H9 (cell line): ENCODE results near the gene MED27. TPM values are rescaled to one million over a fixed set of nuclear protein-coding genes. Genes with fewer than 3 reads are reported as not detected.

ENCODE experiments used
- DNase-seq: peaks from one replicate; pipeline ENCODE4 v3.0.0-alpha.2; 2017
- H2AFZ ChIP-seq: one replicate; pipeline ENCODE4 v1.6.1; 2013; ENCODE audit warnings: mild to moderate bottlenecking, low read length, control low read depth, moderate library complexity
- H2AK5ac ChIP-seq: 2 replicates; pipeline ENCODE4 v1.6.1; 2013; ENCODE audit warnings: low read length, control low read depth, mixed read lengths; ENCODE audit not compliant: insufficient read length
- H2BK120ac ChIP-seq: one replicate; pipeline ENCODE4 v1.6.1; 2013; ENCODE audit warnings: low read depth, mild to moderate bottlenecking, low read length, control low read depth, inconsistent platforms; ENCODE audit not compliant: poor library complexity, severe bottlenecking
- H2BK12ac ChIP-seq: 2 replicates; pipeline ENCODE4 v1.6.1; 2013; ENCODE audit warnings: low read length, control low read depth, mixed read lengths, low read depth; ENCODE audit not compliant: insufficient read length
- H2BK15ac ChIP-seq: 2 replicates; pipeline ENCODE4 v1.6.1; 2013; ENCODE audit warnings: low read depth, low read length, control low read depth
- H2BK20ac ChIP-seq: one replicate; pipeline ENCODE4 v1.6.1; 2013; ENCODE audit warnings: low read depth, mild to moderate bottlenecking, low read length, control low read depth, inconsistent platforms; ENCODE audit not compliant: poor library complexity, severe bottlenecking
- H2BK5ac ChIP-seq: 2 replicates; pipeline ENCODE4 v1.6.1; 2013; ENCODE audit warnings: low read length, control low read depth, mixed read lengths; ENCODE audit not compliant: insufficient read length
- H3K14ac ChIP-seq: 2 replicates; pipeline ENCODE4 v1.6.1; 2013; ENCODE audit warnings: low read length, control low read depth; ENCODE audit not compliant: insufficient read depth
- H3K18ac ChIP-seq: 2 replicates; pipeline ENCODE4 v1.6.1; 2013; ENCODE audit warnings: low read depth, mild to moderate bottlenecking, mixed read lengths, low read length, control low read depth; ENCODE audit not compliant: insufficient read length
- H3K23ac ChIP-seq: 2 replicates; pipeline ENCODE4 v1.6.1; 2013; ENCODE audit warnings: low read length, control low read depth, mixed read lengths, low read depth; ENCODE audit not compliant: insufficient read length
- H3K23me2 ChIP-seq: 2 replicates; pipeline ENCODE4 v1.6.1; 2013; ENCODE audit warnings: low read depth, mild to moderate bottlenecking, mixed read lengths, low read length, control low read depth; ENCODE audit not compliant: insufficient read length, poor library complexity, severe bottlenecking
- H3K27ac ChIP-seq: 2 replicates; pipeline ENCODE4 v1.5.1; 2013; ENCODE audit warnings: low read length, control low read depth, mixed read lengths, low read depth; ENCODE audit not compliant: insufficient read length
- H3K27me3 ChIP-seq: 2 replicates; pipeline ENCODE4 v1.6.1; 2013; ENCODE audit warnings: low read length, control low read depth, inconsistent platforms; ENCODE audit not compliant: insufficient read depth
- H3K4ac ChIP-seq: 2 replicates; pipeline ENCODE4 v1.6.1; 2013; ENCODE audit warnings: low read depth, mild to moderate bottlenecking, control low read depth, inconsistent platforms, low read length, moderate library complexity
- H3K4me1 ChIP-seq: 2 replicates; pipeline ENCODE4 v1.6.1; 2013; ENCODE audit warnings: low read length, control low read depth, inconsistent platforms; ENCODE audit not compliant: insufficient read depth
- H3K4me2 ChIP-seq: 2 replicates; pipeline ENCODE4 v1.6.1; 2013; ENCODE audit warnings: low read length, control low read depth, mixed read lengths; ENCODE audit not compliant: insufficient read length, insufficient read depth
- H3K56ac ChIP-seq: 2 replicates; pipeline ENCODE4 v1.6.1; 2013; ENCODE audit warnings: low read depth, mild to moderate bottlenecking, mixed read lengths, low read length, control low read depth; ENCODE audit not compliant: insufficient read length
- H3K79me1 ChIP-seq: 2 replicates; pipeline ENCODE4 v1.6.1; 2013; ENCODE audit warnings: low read depth, mild to moderate bottlenecking, moderate library complexity, low read length, control low read depth, inconsistent platforms; ENCODE audit not compliant: insufficient read depth, poor library complexity, severe bottlenecking
- H3K79me2 ChIP-seq: 2 replicates; pipeline ENCODE4 v1.6.1; 2013; ENCODE audit warnings: low read length, control low read depth, inconsistent platforms; ENCODE audit not compliant: insufficient read depth
- H3K9ac ChIP-seq: 2 replicates; pipeline ENCODE4 v1.6.1; 2013; ENCODE audit warnings: low read length, control low read depth, mixed read lengths; ENCODE audit not compliant: insufficient read length; ENCODE audit errors: extremely low read depth
- H3K9me3 ChIP-seq: one replicate; pipeline ENCODE4 v1.6.1; 2013; ENCODE audit warnings: low read depth, low read length, inconsistent platforms; ENCODE audit not compliant: control insufficient read depth
- H3T11ph ChIP-seq: one replicate; pipeline ENCODE4 v1.6.1; 2013; ENCODE audit warnings: mild to moderate bottlenecking, low read length, control low read depth, inconsistent platforms
- H4K20me1 ChIP-seq: one replicate; pipeline ENCODE4 v1.6.1; 2013; ENCODE audit not compliant: control insufficient read depth, insufficient read length, insufficient read depth
- H4K5ac ChIP-seq: 2 replicates; pipeline ENCODE4 v1.6.1; 2013; ENCODE audit warnings: low read depth, mild to moderate bottlenecking, mixed read lengths, low read length, control low read depth; ENCODE audit not compliant: insufficient read length
- H4K8ac ChIP-seq: replicated peaks from 2 replicates; pipeline ENCODE4 v1.6.1; 2013; ENCODE audit warnings: low read length, control low read depth, mixed read lengths, low read depth; ENCODE audit not compliant: insufficient read length
- H4K91ac ChIP-seq: 2 replicates; pipeline ENCODE4 v1.6.1; 2013; ENCODE audit warnings: low read depth, mild to moderate bottlenecking, moderate library complexity, mixed read lengths, low read length, control low read depth; ENCODE audit not compliant: insufficient read length
- H3K27ac Mint-ChIP-seq, 3 experiments: 2 replicates in 2 of 3; 3 replicates in 1 of 3; pipeline ENCODE4 v1.8.0; 2020 to 2021; ENCODE audit warnings: mixed read lengths in 3 of 3, mild to moderate bottlenecking in 1 of 3, moderate library complexity in 1 of 3
- H3K27me3 Mint-ChIP-seq: 2 replicates; pipeline ENCODE4 v1.8.0; 2021; ENCODE audit warnings: low read depth, mild to moderate bottlenecking, moderate library complexity, mixed read lengths
- H3K36me3 Mint-ChIP-seq, 3 experiments: 2 replicates in 2 of 3; 3 replicates in 1 of 3; pipeline ENCODE4 v1.8.0; 2020 to 2021; ENCODE audit warnings: low read depth in 3 of 3, mixed read lengths in 3 of 3; ENCODE audit not compliant: insufficient read depth in 1 of 3
- H3K4me1 Mint-ChIP-seq, 2 experiments: 2 replicates each; pipeline ENCODE4 v1.8.0; 2020; ENCODE audit warnings: mixed read lengths in 2 of 2
- H3K4me3 Mint-ChIP-seq, 2 experiments: 2 replicates in 1 of 2; 3 replicates in 1 of 2; pipeline ENCODE4 v1.8.0; 2020 to 2021; ENCODE audit warnings: mild to moderate bottlenecking in 2 of 2, mixed read lengths in 2 of 2, moderate library complexity in 1 of 2
- H3K9me3 Mint-ChIP-seq, 2 experiments: 2 replicates in 1 of 2; 3 replicates in 1 of 2; pipeline ENCODE4 v1.8.0; 2020; ENCODE audit warnings: mild to moderate bottlenecking in 2 of 2, mixed read lengths in 2 of 2, moderate library complexity in 1 of 2
- WGBS: extraction: QIAGEN DNeasy Blood & Tissue Kit; methylation state at CpG from one replicate; pipeline ENCODE4 v1.1.7; 2013; ENCODE audit warnings: missing lambda C conversion rate, low lambda C conversion rate, mixed read lengths; ENCODE audit not compliant: insufficient read length; ENCODE audit errors: extremely low coverage; 5-methylcytosine and 5-hydroxymethylcytosine counted together
- total RNA-seq: library from RNA; stranded (reverse); gene quantifications from 2 replicates; pipeline ENCODE4 v1.2.1, GENCODE V29; 2021
- TF ChIP-seq, protein P1 (sequence below): fragments of 200-600 bp; sonication (generic); conservative IDR thresholded peaks from 3 replicates; pipeline ENCODE4 v1.8.0; 2021; ENCODE audit warnings: antibody characterized with exemption, mild to moderate bottlenecking

MED27 gene
- total RNA-seq, 1 experiment from 2014 or later: 33.5 TPM

DNA sequence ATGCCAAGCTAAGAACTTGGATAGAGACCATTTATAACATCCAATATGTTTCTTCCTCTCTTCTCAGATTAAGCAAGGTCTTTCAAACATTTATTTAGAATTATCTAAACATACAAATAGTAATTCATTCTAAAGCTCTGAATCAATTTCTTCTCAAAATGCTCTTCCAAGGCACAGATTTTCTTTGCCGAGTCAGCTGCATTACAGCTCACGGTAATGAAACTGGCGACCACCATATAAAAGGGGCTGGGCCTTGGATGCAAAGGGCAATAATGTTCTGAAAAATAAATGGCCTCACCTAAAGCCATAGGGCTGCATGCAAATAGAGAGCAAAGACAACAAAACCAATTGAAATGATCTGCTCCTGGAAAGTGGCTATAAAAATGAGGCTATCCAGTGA lies 63.8 kb downstream of the MED27 start:
- H3K9me3 ChIP-seq: no peaks in the 10 kb centered on the region
- H4K5ac ChIP-seq: no peak overlapping the region
- H4K91ac ChIP-seq: no peak overlapping the region
- no peak overlapping the region for H3K27ac ChIP-seq
- TF ChIP-seq, protein P1, sequence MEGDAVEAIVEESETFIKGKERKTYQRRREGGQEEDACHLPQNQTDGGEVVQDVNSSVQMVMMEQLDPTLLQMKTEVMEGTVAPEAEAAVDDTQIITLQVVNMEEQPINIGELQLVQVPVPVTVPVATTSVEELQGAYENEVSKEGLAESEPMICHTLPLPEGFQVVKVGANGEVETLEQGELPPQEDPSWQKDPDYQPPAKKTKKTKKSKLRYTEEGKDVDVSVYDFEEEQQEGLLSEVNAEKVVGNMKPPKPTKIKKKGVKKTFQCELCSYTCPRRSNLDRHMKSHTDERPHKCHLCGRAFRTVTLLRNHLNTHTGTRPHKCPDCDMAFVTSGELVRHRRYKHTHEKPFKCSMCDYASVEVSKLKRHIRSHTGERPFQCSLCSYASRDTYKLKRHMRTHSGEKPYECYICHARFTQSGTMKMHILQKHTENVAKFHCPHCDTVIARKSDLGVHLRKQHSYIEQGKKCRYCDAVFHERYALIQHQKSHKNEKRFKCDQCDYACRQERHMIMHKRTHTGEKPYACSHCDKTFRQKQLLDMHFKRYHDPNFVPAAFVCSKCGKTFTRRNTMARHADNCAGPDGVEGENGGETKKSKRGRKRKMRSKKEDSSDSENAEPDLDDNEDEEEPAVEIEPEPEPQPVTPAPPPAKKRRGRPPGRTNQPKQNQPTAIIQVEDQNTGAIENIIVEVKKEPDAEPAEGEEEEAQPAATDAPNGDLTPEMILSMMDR: no peak
- no peak overlapping the region for H2BK15ac ChIP-seq
- no peak overlapping the region for H3K23ac ChIP-seq
- no peak overlapping the region for H2BK5ac ChIP-seq
- Mint-ChIP-seq H3K27ac (no peak overlapping the region), H3K36me3 (peaks cover 5 to 9% (median 7%) of the 10 kb centered on the region in 3 experiments; a peak in 4 of 7 replicates), H3K9me3 (no peaks in the 10 kb centered on the region), H3K27me3 (no peaks in the 10 kb centered on the region), H3K4me3 (no peak overlapping the region), H3K4me1 (peaks cover 23 to 30% of the 10 kb centered on the region in 2 experiments)
- no CpG with 5 or more reads among the region's 3 CpGs for WGBS
- H2BK12ac ChIP-seq: no peak overlapping the region
- H4K20me1 ChIP-seq: peaks cover 3% of the 10 kb centered on the region
- DNase-seq: no peak
- H3K79me1 ChIP-seq: peaks cover 3% of the 10 kb centered on the region
- H3K79me2 ChIP-seq: no peaks in the 10 kb centered on the region
- no peak overlapping the region for H2AK5ac ChIP-seq
- H3K14ac ChIP-seq: no peak overlapping the region
- H3K23me2 ChIP-seq: no peaks in the 10 kb centered on the region
- no peak overlapping the region for H2BK20ac ChIP-seq
- no peak overlapping the region for H3T11ph ChIP-seq
- peaks cover under 1% of the 10 kb centered on the region; the same call in 1 of the 2 replicates for H3K4me1 ChIP-seq
- H4K8ac ChIP-seq: no peak overlapping the region
- no peak overlapping the region for H3K4ac ChIP-seq
- no peak overlapping the region for H3K9ac ChIP-seq
- no peak overlapping the region for H3K18ac ChIP-seq
- H3K27me3 ChIP-seq: no peaks in the 10 kb centered on the region
- no peak overlapping the region for H2BK120ac ChIP-seq
- H2AFZ ChIP-seq: no peak overlapping the region
- H3K56ac ChIP-seq: no peak overlapping the region
- H3K4me2 ChIP-seq: no peak overlapping the region
